HG03045 (cell line): ENCODE results near the gene KIAA1671.

Source experiments
- ATAC-seq: cut with Tn5 transposase; IDR thresholded peaks from one replicate; pipeline ENCODE4 v1.9.1; 2021; ENCODE audit warnings: mild to moderate bottlenecking, moderate library complexity; ENCODE audit not compliant: unreplicated experiment

The KIAA1671 gene

DNA sequence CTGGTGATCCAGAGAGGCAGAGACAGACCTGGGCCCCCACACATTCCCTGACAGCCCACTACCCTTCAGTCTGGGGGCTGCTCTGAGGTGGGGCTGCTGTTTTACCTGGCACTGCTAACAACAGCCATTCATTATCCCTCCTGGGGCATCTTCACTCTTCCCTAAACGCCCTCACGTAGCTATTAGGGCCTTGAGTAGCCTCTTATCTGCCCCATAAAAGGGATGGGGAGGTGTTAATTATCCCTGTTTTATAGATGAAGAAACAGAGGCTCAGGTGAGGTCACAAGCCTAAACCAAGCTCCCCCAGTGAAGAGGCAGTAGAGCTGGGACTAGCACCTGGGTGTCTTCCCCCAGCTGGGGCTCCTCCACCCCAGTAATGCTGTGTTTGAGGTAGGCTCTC is 79.5 kb downstream of the KIAA1671 start:
- no peak for ATAC-seq

DNA sequence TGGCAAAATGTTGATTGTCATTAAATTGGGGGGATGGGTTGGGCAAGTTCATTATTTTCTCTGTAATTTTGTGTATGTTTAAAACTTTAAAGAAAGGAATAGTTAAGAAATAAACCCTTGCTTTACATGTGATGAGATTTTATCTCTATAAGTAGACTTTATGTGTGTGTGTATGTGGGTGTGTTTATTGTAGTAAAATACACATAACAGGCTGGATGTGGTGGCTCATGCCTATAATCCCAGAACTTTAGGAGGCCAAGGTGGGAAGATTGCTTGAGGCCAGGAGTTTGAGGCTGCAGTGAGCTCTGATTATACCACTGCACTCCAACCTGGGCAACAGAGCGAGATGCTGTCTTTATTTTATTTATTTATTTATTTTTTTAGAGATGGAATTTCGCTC is 83.2 kb downstream of the KIAA1671 start:
- ATAC-seq, result no peak

DNA sequence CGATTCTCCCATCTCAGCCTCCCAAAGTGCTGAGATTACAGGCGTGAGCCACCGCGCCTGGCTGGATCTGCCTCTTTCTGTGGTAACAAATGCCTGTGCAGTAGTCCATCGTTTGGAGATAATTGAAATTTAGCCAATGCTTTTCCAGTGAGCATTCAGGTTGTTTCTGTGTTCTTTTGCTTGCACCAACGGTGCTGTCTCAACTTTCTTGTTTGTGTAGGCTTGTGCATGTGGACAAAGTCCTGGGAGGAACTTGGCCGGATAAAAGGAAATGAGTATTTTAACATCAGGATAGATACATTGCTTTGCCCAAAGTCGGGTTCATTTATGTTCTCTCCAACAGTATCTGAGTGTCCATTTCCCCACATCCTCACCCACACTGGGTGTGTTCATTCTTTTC is 85.7 kb downstream of the KIAA1671 start:
- no peak for ATAC-seq

DNA sequence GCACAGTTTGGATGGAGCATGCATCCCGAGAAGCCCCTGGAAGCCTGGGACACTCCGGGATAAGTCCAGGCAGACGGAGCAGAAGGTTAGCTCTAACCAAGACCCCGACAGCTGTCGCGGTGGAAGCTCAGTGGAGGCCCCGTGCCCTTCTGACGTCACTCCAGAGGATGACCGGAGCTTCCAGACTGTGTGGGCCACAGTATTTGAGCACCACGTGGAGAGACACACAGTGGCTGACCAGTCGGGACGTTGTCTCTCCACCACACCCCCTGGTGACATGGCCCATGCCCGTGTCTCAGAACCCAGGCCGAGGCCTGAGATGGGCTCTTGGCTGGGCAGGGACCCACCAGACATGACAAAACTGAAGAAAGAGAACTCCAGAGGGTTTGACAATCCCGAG is 86.3 kb downstream of the KIAA1671 start:
- no peak for ATAC-seq

DNA sequence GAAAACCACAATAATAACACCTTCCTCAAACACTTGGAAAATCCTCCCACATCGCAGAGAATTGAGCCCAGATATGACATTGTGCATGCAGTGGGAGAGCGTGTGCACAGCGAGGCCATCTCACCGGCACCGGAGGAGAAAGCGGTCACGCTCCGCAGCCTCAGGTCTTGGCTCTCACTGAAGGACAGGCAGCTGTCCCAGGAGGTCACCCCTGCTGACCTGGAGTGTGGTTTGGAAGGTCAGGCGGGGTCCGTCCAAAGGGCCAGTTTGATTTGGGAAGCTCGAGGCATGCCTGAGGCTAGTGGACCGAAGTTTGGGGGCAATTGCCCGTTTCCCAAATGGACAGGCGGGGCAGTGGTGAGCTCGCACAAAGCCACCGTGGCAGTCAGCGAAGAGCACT is 86.7 kb downstream of the KIAA1671 start:
- no peak for ATAC-seq

DNA sequence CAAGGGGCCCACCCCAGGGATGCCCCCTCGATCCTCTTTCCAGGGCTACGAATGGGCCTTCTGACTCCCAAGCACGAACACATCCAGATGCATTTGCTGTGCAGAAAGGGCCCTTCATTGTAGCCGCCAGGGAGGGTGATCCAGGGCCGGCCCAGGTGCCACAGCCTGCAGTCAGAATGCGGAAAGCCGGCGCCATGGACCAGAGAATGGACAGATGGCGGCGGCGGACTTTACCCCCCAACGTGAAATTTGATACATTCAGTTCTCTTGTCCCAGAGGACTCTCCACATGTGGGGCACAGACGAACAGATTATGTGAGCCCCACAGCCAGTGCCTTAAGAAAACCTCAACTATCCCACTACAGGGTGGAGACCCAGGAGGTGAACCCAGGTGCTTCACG is 87.2 kb downstream of the KIAA1671 start:
- ATAC-seq, result no peak

DNA sequence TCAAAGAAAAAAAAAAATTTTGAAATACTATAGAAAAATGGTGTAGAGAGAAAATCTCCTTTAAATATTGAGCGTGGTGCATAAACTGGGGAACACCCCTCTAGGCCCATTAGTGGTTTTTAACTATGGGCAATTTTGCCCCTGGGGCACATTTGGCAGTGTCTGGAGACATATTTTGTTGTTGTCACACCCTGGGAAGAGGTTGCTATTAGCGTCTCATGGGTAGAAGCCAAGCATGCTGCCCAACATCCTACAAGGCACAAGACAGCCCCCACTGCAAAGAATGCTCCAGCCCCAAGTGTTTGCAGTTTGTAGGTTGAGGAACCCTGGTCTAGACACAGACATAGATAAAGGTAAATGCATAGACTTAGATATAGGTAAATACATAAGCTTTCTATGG is 92.6 kb downstream of the KIAA1671 start:
- ATAC-seq, result no peak

DNA sequence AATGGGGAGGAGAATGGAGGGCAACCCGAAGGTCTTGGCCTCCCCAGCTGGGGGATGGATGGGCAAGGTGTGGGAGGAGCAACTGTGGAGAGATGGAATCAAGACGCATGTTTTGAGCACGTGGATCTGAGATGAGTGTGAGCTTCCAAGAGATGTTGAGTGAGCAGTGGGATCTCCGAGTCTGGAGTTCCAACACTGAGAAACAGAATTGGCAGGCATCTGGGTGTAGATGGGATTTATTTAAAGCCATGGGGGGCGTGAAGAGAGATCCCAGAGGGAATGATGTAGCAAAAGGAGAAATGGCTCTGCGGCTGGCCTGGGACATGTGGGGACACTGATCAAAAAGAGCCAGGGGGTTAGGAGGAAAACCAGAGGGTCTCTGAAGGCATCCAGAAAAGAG is 95.6 kb downstream of the KIAA1671 start:
- no peak for ATAC-seq

DNA sequence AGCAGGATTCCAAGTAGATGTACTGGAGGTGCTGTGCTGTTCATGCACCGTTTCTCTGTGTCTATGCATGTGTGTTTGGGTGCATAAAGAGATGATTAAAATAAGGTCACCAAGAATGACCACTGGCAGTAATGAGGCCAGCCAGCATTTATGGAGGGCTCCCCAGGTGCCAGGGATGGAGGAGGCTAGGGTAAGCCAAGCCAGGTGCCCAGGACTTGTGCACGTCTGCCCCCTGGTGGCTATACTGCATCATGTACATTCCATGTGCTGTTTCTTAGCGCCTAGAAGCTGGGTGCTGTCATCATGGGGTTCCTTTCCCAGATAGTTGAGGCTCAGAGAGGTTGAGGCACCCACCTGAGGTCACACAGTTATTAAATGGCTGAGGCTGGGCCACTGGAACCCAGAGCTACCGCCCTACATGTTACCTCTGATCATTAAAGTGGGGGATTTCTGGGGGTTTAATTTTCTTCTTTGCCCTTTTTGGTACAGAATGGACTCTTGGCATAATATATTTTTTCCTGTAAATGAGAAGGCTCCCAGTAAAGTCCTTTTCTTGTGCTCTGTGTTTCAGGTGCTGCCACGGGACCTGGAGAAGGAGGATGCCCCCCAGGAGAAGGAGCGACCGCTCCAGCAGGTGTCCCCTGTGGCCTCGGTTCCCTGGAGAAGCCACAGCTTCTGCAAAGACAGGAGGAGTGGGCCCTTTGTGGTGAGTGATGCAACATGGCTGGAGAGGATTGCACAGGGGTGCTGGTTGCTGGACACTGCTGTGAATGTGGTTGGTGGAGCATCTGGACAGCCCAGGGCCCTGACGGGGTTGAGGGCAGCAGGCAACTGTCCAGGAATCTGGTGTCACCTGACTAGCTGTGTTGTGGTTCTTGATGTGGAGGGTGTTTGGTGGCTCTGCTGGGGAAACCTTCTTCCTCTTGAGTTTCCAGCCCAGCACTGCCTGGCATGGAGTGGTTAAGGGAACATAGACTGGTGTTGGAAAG is 96.4 kb downstream of the KIAA1671 start:
- ATAC-seq, result no peak

DNA sequence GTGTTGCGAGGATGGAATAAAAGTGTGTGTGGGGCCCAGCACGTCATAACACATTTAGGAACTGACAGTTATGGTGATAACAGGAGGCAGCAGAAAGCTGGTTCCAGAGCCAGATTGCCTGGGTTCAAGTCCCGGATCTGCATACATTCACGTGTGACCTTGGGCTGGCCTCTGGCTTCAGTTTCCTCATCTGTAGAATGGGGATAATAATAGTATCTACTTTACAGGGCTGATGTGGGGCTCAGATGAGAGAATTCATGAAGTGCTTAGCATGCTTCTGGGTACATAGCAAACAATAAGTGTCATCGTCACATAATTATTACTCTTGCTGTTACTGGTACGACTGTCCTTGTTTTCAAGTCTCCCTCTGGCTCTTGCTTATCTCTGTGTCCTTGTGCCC is 97.3 kb downstream of the KIAA1671 start:
- no peak for ATAC-seq

DNA sequence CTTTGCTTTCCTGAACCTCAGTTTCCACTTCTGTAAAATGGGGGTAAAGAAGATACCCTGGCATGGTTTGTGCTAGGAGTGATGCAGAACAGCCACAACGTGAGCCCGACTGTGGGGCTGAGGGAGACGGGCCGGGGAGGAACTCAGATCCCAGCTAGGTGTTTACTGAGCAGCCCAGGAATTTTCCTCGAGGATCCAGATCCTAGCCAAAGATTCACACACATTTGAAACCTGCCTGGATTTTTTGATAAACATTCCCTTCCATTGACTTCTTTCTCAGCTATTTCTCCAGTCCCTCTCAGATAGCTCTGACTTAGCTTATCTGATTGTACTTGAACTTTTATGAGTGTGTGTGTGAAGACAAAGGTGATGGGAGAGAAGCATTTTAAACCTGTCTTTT is 98.0 kb downstream of the KIAA1671 start:
- ATAC-seq, result no peak

DNA sequence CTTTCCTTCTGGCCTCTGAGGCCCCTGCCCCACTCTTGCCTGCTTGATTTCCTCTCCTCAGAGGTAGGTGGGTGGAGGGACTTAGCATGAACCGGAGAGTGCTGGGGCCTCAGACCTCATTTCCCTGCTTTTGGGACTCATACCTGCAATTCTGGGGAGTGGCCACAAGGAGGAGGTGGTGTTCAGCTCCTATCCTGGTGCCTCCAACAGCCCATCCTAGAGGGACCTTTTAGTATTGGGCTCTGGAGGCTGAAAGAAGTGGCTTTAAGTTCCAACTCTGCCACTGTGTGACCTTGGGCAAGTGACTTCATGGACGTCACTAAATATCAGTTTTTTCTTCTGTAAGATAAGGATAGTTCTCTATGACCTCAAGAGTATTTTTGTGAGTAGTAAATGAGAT is 98.6 kb downstream of the KIAA1671 start:
- no peak for ATAC-seq

DNA sequence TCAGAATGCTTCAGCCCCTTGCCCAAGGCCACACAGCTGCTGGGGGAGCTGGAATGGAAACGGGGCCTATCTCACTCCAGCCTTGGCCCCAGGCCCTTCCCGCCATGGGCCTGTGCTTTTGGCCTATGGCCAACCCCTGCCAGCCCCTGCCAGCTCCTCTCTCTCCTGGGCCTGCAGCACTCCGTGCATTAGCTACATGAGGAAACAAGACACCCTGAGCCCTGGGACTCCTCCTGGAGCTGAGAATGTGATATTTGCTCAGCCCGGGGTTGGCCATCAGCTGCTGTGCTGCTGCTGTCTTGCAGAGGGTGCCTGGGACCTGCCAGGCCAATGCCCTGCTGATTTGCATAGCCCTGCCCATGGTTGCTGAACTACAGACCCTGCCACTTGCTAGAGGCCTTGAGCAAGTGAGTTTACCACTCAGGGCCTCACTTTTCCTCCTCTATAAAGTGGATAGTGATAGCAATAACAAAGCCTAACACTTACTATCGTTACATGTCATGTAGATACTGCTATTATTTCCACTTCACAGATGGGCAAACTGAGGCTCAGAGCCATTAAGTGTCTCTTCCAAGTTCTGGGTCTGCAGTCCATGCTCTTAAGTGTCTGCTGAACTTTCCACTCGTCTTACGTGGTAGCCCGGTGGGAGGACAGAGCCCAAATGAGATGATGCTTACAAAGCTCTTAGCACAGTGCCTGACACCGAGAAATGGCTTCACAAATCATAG is 99.6 kb downstream of the KIAA1671 start:
- no peak for ATAC-seq

DNA sequence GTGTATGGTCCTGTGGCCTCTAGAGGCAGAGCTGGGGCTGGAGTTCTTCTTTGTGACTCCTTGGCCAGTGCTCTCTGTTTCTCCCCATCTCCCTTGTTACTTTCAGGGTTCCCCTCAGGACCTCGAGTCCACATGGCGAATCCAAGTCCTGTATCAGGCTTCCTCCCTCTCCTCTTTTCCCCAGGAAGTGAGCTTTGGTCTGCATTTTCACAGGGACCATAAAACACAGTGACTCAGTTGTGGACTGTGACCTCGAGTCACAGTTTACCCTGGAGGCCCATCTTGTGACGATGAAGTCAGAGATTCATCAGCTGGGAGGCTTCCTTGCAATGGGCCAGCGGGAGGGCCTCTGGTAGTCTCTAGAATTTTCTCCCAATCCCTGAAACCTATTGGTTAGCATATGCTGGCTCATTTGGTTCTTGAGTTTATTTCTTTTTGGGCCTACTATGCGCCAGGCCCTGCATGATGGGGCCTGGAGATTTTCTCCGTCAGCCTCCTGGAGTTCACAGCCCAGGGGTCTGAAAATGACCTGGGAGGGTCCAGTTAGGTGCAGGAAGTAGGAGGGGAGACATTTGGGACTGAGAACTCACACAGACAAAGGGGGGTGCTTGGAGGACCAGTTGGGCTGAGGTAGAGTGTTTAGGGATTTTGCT is 100.8 kb downstream of the KIAA1671 start:
- no peak for ATAC-seq

DNA sequence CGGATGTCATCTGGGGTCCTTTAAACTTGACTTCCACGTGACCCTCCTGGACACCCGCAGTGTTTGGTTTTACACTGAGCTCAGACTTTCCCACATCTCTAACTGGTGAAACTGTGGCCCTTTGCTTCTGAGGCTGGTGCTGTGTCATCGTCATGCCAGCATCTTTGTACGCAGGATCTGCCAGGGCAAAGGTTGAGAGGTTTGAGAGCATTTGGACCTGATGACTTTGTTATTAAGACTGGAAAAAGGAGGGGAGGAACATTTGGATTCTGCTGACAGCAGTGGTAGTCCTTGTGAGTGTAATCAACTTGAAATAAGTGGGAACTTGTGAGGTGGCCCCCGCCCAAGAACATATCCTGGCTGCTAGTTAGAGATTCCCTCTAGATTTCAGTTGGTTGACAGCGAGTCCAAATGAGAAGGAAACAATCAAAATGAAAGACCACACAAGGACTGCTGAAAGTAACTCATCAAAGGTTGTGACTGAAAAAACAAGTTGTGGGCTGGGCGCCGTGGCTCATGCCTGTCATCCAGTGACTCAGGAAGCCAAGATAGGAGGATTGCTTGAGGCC is 102.5 kb downstream of the KIAA1671 start:
- ATAC-seq, result no peak

DNA sequence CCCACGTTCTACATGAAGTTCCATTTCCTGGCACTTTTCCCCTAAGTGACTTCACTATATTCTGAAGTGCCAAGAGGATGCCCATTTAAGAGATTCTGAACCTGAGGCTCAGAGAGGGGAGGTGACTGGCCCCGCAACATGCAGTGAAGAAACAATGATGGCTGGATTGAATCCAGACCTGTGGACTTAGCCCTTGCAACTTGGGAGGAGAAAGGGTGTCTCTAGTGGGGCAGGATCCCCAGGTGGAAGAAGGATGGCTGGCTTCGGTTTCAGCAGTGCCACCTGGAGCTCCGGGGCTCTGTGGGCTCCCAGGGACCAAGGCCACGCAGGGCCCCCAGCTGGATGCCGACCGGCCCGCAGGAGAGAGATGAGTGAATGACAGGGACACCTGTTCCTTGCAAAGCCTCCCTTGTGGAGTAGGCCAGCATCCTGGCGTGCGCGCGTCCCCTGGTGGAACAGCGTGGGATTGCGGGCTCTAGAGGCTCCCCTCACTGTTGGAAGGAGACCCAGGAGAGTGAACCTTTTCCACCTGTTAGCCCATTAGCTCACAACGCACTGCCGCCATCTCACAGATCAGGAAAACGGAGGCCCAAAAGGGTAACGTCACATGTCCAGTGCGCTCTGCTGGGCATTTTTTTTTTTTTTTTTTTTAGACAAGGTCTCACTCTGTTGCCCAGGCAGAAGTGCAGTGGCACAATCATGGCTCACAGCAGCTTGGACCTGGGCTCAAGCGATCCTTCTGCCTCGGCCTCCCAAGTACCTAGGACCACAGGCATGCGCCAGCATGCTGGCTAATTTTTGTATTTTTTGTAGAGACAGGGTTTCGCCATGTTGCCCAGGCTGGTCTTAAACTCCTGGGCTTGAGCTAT is 104.7 kb downstream of the KIAA1671 start:
- no peak for ATAC-seq

DNA sequence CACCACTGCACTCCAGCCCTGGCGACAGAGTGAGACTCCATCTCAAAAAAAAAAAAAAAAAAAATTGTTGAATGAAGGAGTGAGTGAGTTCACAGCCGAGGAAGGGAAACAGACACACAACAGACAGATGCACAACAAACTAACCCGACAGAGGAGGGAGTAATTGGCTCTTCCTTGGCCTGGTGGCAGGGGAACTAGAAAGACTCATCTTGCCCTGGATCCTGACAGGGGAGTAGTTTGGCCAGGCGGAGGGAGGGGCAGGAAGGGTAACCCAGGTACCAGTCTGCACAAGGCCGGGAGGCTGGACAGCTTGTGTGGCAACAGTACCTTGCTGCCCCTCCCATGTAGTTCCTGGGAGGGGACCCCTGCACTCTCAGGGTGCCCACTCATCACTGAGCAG is 106.9 kb downstream of the KIAA1671 start:
- no peak for ATAC-seq

DNA sequence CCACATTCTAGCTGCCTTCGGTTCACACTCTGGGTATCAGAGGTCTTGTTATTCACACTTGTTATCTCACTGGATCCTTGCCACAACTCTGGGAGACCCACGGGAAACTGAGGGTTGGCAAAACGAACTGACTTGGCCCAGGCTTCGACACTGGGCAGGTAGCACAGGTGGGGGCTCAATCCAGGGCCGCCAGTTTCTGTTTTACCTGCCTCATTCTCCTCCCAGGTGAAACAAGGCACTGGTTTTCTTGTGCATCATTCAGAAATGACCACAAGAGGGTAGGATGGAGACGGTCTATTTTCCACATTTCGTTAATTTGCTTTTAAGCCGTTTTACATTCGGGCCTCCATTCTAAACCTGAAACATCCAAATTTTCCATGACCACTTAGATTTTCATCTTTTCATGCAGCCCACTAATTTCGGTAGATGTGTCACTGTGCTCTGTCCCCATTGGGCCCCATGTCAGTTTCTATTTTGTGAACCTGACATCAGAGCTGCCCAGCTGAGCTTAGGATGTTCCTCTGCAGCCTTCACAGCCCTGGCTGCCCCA is 108.1 kb downstream of the KIAA1671 start:
- ATAC-seq, result no peak

DNA sequence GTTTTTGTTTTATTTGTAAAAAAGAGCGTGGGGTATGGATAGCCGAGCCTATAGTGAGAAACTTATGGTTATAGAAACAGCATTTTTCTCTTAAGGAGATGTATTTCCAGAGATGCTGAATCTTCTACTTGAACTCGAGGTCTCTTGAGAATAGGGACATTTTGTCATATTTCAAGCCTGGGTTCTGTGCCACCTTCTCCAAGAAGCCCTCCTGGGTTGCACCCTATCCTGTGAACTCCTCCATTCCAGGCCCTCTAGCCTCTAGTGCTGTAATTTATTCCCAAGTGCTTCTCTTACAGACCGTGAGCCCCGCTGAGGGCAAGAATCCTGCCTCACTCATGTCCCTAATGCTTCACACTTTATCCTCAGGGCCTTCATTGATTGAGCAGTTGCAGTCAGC is 108.6 kb downstream of the KIAA1671 start:
- ATAC-seq, result no peak
